ENCODE measurements around the gene C2orf49. TPM values are rescaled to one million over a fixed set of nuclear protein-coding genes. Genes with fewer than 3 reads are reported as not detected.

The C2orf49 gene
- polyA plus RNA-seq, 1 experiment = 20.3 TPM

- no peak for TF ChIP-seq CTCF (IDR thresholded peaks at IDR 0.05; ENCODE audit: low read depth, low read length)
- H3K27me3 ChIP-seq (ENCODE audit: control insufficient read depth, insufficient read depth, low read length) = no peaks in the 10 kb centered on the region
- DNase-seq (ENCODE audit: low read depth, low spot score) = no peak
- no peaks in the 10 kb centered on the region for H3K9me3 ChIP-seq (ENCODE audit: control insufficient read depth, insufficient read depth, low read length)
- ChIA-PET POLR2A (no interaction called here), CTCF (interaction anchor here (0.9 to 2.6 kb wide), 4 partner anchors 17 to 175 kb away, joined by 3 to 16 read pairs (median 4); no protein-coding TSS in a partner anchor)
- H3K27ac ChIP-seq (ENCODE audit: low read depth, low read length) = peak overlapping the region; percentile 68
- no peak overlapping the region for H3K4me3 ChIP-seq (ENCODE audit: low read depth, low read length)
Observed at GRCh38 chr2:105371156-105371555, 33.8 kb downstream of the C2orf49 start.

GRCh38 chr2:105371810-105372209 is 34.5 kb downstream of the C2orf49 start:
- ChIA-PET POLR2A (no interaction called here), CTCF (interaction anchor here (1.0 to 2.6 kb wide), 2 partner anchors 150 to 175 kb away, joined by 3 to 16 read pairs; no protein-coding TSS in a partner anchor)
- Histone ChIP-seq H3K9me3 (ENCODE audit: control insufficient read depth, insufficient read depth, low read length) (no peaks in the 10 kb centered on the region), H3K27ac (ENCODE audit: low read depth, low read length) (peak overlapping the region; percentile 68), H3K4me3 (ENCODE audit: low read depth, low read length) (no peak overlapping the region), H3K27me3 (ENCODE audit: control insufficient read depth, insufficient read depth, low read length) (no peaks in the 10 kb centered on the region)
- TF ChIP-seq CTCF (IDR thresholded peaks at IDR 0.05; ENCODE audit: low read depth, low read length) = no peak
- no peak for DNase-seq (ENCODE audit: low read depth, low spot score)

- H3K27me3 ChIP-seq (ENCODE audit: control insufficient read depth, insufficient read depth, low read length) = no peaks in the 10 kb centered on the region
- no peak for TF ChIP-seq CTCF (IDR thresholded peaks at IDR 0.05; ENCODE audit: low read depth, low read length)
- no peaks in the 10 kb centered on the region for H3K9me3 ChIP-seq (ENCODE audit: control insufficient read depth, insufficient read depth, low read length)
- ChIA-PET CTCF (no interaction called here), POLR2A (interaction anchor here (0.5 to 1.0 kb wide), 2 partner anchors 13 to 134 kb away, joined by 6 read pairs; no protein-coding TSS in a partner anchor)
- no peak overlapping the region for H3K4me3 ChIP-seq (ENCODE audit: low read depth, low read length)
- peak overlapping the region; percentile 39 for H3K27ac ChIP-seq (ENCODE audit: low read depth, low read length)
- DNase-seq (ENCODE audit: low read depth, low spot score) = no peak
Observed at GRCh38 chr2:105373344-105373781, 36.0 kb downstream of the C2orf49 start.

GRCh38 chr2:105373895-105374401 is 36.6 kb downstream of the C2orf49 start:
- peak overlapping the region; percentile 61 for H3K27ac ChIP-seq (ENCODE audit: low read depth, low read length)
- no peaks in the 10 kb centered on the region for H3K27me3 ChIP-seq (ENCODE audit: control insufficient read depth, insufficient read depth, low read length)
- no peaks in the 10 kb centered on the region for H3K9me3 ChIP-seq (ENCODE audit: control insufficient read depth, insufficient read depth, low read length)
- TF ChIP-seq CTCF (IDR thresholded peaks at IDR 0.05; ENCODE audit: low read depth, low read length) = no peak
- ChIA-PET POLR2A (interaction anchor here (0.5 to 1.0 kb wide), 2 partner anchors 14 to 134 kb away, joined by 6 read pairs; no protein-coding TSS in a partner anchor), CTCF (interaction anchor here (1.7 to 2.4 kb wide), 2 partner anchors 21 to 148 kb away, joined by 4 to 9 read pairs; no protein-coding TSS in a partner anchor)
- DNase-seq (ENCODE audit: low read depth, low spot score) = no peak
- H3K4me3 ChIP-seq (ENCODE audit: low read depth, low read length) = no peak overlapping the region

- Histone ChIP-seq H3K4me3 (ENCODE audit: low read depth, low read length) (no peak overlapping the region), H3K9me3 (ENCODE audit: control insufficient read depth, insufficient read depth, low read length) (no peaks in the 10 kb centered on the region), H3K27ac (ENCODE audit: low read depth, low read length) (peak overlapping the region; percentile 78), H3K27me3 (ENCODE audit: control insufficient read depth, insufficient read depth, low read length) (no peaks in the 10 kb centered on the region)
- ChIA-PET POLR2A (interaction anchor here (0.8 to 1.0 kb wide), 2 partner anchors 144 to 146 kb away, joined by 3 to 4 read pairs; no protein-coding TSS in a partner anchor), CTCF (interaction anchor here (1.7 to 2.4 kb wide), 2 partner anchors 20 to 146 kb away, joined by 4 to 9 read pairs; no protein-coding TSS in a partner anchor)
- DNase-seq (ENCODE audit: low read depth, low spot score) = peak; percentile 58
- no peak for TF ChIP-seq CTCF (IDR thresholded peaks at IDR 0.05; ENCODE audit: low read depth, low read length)
Observed at GRCh38 chr2:105375001-105375561, 37.7 kb downstream of the C2orf49 start.
